Fibroblast of skin of left biceps (primary cell): ENCODE results near the gene VSIG4.
"Not testable (repeated sequence)": the region's sequence is repeated elsewhere in the genome, so short reads cannot be mapped to it uniquely, and the experiment has no call there.

ENCODE experiments used
- DNase-seq, 2 experiments: peaks; one replicate each; pipeline ENCODE4 v3.0.0-alpha.2; 2013; ENCODE audit warnings: low read depth in 2 of 2

VSIG4 gene, protein sequence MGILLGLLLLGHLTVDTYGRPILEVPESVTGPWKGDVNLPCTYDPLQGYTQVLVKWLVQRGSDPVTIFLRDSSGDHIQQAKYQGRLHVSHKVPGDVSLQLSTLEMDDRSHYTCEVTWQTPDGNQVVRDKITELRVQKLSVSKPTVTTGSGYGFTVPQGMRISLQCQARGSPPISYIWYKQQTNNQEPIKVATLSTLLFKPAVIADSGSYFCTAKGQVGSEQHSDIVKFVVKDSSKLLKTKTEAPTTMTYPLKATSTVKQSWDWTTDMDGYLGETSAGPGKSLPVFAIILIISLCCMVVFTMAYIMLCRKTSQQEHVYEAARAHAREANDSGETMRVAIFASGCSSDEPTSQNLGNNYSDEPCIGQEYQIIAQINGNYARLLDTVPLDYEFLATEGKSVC

DNA sequence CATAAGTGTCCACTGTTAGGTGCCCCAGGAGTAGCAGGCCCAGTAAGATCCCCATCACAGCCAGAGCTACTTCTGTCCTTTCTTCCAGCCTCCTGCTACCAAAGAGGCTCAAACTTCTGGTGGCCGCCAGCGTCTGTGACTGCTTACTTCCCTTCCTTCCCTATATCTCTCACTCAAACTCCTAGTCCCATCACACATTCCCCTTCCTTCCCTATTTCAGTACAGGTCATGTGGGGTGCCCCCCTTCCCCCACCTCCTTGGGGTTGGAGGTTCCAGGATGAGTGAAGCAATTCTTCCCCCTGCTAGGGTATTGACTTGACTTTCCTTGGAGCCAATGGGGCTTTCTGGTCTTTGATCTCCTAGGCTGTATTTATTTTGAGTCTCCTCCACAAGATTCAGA, at the start of gene VSIG4:
TSS of gene VSIG4 (minus strand) at position 137 of the 400 bp plus-strand sequence. CDS start at position 55, 82 bp downstream.
- no peak for DNase-seq

DNA sequence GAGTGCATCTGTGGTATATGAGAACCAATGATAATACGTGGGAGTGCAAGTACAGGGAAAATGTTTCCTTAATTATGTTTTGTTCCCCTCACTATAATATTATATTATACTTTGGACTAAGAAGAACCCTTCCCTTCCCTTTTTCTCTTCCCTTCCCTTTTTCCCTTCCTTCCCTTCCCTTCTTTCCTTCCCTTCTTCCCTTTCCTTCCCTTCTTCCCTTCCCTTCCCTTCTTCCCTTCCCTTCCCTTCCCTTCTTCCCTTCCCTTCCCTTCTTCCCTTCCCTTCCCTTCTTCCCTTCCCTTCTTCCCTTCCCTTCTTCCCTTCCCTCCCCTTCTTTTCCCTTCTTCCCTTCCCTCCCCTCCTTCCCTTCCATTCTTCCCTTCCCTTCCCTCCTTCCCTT, 36.9 kb upstream of the VSIG4 start:
- no peak for DNase-seq

DNA sequence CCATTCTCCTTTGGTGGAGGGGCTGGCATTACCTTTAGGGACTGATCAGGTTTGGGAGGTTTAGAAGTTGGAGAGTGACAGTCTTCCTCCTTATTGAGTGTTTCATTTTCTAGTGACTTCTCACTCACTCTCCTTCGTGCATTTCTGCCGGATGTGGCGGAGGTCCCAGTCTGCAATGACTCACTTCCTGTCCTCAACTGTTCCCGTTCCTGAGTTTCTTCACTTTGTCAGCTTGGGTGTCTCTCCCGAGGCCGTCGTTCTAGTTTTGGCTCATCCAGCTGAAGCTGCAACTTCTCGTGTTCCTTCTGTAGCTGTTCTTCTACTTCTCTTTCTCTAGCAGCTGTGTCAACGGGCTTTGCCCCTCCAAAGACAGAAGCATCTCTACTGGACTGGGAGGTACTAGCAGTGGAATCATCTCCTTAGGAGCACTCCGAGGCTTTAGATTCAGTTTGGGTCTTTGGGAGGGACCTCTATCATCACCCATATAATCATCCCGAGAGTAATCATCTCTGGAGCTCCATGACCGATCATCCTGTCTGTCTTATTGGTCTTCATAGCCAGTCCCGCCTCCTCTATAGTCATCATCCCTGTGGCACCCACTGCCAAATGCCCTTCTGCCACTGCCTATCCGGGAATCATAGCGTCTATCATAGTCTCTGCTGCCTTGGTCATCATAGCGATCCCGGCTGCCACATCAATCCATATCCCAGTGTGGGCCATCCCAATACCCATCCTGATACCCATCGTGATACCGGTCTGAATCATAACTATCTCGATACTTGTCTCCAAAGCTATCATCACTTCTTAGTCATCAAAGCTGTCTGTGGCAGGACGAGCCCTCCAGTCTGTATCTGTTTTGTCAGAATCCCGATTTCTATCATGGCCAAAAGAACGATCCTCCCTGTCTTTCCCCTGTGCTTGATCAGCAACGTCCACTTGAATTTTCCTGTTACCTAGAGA, 35.3 kb upstream of the VSIG4 start:
- DNase-seq, result no peak

DNA sequence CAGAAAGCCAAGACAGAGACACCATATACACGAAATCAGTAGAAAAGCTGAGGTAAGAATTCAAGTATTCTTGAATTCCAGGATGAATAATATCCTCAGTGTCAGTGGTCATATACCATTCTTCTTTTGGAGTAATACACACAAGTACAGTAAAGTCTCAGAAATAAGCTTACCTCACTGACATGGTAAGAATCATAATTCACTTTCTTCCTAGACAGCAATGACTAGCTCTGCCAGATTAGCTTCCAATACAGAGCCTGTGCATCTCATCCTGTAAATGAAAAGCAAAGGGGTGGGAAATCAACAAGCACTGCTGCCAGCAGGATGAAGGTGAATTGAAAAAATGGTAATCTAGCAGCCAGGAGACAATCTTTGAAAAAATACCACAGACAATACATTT, 31.2 kb upstream of the VSIG4 start:
- no peak for DNase-seq

DNA sequence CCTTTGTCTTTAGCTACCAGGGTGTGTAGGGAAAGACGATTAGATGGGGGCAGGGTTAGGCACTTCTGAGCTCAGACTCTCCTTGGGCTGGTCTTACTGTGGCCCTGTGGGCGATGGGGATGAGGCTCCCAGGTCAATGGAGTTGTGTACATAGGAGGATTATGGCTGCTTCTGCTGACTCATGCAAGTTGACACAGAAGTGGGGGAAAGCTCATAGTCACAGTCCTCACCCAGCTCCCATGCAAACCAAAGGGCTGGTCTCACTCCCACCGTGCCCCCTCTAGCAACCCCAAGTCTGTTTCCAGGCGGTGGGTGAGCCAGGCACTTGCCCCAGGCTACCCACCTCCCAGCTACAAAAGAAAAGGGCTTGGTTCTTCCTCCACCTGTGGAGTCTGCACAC, 24.4 kb upstream of the VSIG4 start:
- DNase-seq, result no peak

DNA sequence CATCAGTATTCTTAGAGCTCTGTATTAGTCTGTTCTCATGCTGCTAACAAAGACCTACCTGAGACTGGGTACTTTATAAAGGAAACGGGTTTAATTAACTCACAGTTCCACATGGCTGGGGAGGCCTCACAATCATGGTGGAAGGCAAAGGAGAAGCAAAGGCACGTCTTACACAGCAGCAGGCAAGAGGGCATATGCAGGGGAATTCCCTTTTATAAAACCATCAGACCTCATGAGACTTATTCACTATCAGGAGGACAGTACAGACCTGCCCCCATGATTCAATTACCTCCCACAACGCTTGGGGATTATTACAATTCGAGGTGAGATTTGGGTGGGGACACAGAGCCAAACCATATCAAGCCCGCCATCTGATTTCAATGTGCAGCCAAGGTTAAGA, 17.1 kb upstream of the VSIG4 start:
- not testable (repeated sequence) for DNase-seq

DNA sequence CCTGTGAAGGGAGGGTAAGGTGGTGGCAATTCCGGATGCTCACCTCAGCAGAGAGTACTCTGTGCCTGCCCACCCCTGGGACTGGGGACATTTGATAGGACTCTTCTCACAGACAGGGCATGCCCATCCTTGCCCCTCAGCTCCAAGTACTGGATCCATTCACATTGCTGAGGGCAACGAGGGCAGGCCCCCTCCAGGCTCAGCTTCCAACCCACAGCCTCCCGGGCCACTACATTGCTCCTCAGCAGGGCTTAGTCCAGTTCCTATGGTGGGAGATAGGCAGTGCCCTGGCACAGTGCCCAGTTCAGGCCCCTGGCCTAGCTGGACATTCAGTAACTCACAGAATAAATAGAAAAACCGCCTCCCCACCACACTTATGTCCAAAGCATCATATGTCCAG, 15.1 kb upstream of the VSIG4 start:
- DNase-seq, result no peak

DNA sequence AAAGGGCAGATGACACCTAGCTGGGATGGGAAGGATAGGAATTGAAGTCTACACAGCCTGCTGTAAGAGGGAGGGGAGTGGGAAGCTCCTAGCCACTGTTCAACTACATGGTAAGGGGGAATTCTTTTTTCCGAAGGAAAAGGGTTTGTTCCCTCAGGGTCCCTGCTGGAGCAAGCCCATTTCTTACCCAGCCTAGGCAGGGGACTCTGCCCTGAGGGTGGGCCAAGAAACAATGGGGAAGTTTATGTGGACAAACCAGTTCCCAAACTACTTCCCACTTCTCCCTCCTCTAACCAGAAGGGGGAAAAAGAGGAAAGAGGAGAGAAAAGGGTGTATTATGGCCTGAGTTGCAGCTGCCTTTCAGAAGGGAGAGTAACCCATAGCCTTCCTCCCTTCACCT, 13.5 kb upstream of the VSIG4 start:
- DNase-seq, result no peak

DNA sequence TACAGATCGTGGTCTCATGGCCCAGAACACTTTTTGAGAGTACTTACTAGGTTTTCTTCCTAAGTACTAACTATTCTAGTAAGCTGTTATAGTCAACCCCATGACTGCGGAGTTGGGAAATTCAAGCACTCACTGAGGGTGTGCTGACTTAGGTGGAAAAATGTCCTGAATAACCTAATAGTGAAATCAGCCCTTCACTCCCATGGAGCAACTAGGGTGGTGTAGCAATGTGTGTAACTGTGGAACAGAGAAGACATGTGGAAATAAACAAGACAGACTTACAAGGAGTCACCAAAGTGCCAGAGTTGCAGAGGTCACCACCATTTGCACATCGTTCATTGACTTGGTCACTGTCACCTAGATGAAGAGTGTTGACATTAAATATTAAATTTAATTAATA, 12.1 kb upstream of the VSIG4 start:
- DNase-seq, result no peak

DNA sequence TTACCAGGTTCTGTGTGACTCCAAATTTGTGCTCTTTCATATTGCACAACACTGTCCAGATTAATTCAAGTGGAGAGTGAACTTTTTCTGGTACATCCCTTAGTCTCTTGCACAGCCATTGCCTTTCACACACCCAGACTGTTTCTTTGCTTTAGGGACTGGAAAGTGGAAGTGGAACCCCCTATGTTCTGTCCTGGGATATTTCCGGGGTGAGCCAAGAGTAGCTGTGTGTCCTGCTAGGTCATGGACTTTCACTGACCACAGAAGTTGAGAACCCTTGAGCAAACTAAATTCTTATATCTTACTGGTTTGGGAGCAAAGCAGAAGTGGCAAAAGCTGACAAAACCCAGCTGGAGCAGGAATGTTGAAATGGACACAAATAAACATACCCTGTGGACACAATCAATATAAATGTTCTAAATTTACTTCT, 10.3 kb upstream of the VSIG4 start:
- DNase-seq, result no peak

DNA sequence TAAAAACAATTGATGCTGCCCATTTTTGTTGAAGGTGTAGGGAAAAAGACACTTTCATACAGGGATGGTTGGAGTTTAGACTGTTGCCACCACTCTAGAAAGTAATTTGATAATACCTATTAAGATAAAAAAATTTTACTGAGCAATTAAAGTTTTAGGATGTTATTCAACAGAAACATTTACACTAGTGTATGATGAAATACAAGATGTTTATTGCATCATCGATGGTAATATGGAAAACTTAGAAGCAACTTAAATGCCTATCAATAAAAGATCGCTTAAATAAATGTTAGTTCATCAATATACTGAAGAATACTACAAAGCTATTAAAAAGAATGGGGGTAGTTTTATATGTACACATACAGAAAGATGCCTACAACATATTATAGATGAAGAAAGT, 9.2 kb upstream of the VSIG4 start:
- DNase-seq, result no peak

DNA sequence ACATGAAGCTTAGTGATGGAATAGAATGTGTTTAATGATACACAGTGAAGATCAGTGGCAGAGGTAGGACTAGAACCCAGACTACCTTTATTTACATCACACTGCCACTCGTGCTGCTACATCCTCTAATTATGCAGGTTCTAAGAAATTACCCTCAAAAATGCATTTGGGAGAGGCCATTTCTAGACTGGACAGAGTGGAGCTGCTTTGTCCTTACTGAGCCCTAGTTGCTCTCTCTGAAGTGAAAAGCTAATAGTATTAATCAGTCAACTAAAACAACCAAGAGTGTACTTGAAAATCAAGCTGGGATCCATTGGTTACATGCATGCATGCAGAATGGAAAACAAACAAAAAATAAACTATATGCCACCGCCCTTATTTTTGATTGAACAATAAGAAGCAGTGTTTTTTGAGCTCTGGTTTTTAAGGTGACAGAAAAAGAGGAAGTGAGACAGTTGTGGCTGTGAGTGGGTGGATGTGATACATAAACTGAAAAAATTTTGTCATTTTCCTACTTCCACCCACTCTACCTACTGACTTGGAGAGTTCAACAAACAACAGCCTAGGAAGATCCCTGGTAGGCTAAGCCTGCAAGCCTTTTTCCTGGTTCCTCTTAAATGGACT, 6.8 kb upstream of the VSIG4 start:
- no peak for DNase-seq

DNA sequence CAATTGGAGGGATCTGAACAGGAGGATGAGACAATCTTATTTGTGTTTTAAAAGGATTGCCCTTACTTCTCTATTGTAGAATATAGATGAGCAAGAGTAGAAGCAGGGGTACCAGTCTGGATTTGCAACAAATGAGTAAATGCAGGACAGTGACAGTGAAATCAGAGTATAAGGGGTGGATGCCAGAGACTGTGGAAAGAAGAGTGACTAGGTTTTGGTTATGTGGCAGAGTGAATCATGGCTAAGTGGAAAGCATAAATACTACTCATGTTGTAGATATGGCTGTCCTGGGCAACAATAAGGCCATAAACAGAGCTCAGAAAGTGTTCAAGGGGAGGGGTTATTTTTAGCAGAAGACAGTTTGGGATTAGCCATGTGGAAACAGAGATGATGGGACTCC, 6.0 kb upstream of the VSIG4 start:
- DNase-seq, result no peak

DNA sequence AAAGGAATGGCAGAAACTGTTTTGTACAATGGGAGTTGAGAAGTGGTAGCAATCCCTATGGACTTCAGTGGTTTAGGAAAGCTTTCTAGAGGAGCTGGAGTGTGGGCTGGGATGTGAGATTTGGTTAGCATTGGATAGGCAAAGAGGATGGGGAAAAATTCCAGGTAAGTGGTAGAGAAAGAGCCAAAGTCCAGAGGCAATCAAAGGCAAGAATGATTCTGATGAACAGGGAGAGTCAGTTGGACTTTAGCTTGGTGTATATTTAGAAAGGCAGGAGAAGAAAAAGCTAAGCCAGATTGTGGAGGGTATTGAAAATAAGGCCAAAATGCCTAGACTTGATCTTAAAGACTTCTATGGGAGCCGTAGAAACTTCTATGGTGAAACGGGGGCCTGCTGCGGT, 3.7 kb upstream of the VSIG4 start:
- DNase-seq, result no peak

DNA sequence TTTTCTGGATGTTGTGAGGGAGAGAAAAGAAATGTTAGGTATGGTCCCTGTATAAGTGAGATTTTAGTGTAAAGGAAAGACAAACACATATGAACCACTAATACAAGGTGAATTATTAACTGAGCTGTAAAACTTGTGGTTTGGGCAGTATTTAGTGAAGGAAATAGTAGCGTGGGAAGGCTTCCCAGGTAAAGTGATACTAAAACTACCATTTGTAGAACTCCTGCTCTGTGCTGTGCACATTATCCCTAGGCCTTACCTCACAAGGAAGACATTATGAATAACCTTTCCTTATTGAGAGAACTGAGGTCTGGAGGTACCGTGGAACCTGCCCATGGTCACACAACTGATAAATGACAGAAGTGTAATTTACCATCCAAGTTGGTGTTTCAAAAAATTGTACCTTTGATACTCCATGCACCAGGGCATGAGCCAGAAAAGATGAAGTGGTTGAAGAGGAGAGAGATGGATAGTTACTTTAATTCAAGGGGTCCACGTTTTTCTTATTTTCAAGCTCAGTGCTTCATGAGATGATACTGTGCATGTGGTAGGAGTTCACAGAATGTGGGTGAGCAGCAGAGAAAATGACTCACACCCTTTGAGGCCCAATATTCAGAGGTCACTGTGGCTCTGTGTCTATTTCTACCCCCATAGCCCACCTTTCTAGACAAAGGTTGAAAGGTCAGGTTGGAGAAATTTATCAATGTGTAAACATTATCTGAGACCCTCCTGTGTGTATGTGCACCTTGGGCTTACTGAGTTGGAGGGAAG, 2.6 kb upstream of the VSIG4 start:
- DNase-seq, result no peak

DNA sequence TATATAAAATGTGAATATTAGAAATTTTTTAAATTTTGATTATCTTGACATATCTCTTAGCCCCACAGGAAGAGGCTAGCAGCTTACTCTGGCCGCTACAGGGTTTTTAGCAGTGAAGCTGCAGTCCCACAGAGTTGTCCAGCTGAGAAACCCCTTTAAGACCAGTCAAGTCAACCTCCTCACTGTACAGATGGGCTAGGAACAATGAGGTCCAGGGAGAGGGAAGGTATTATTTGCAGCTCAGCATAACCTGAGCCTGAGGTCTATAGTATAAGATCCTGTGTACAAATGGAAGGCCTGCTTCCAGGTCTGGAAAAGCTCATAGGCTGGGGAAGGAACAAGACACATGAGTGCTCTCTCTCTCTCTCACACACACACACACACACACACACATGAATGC, 1.8 kb downstream of the VSIG4 start:
- DNase-seq, result no peak

DNA sequence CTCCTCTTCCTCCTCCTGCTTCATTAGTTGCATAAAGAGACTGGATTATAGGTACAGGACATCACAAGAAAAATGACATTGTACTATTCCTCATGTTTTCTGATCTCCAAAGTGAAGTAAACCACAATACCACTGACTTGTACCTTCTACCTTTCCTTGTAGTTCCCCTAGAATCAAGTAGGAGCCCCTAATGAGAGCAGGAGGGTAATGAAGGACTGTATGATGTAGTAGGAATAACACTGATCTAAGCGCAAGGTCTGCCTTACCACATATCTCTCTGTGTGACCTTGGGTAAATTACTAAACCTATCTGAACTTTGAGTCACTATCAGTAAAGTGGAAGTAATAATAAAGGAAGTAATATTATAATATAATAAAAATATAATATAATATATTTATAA, 3.6 kb downstream of the VSIG4 start:
- no peak for DNase-seq

DNA sequence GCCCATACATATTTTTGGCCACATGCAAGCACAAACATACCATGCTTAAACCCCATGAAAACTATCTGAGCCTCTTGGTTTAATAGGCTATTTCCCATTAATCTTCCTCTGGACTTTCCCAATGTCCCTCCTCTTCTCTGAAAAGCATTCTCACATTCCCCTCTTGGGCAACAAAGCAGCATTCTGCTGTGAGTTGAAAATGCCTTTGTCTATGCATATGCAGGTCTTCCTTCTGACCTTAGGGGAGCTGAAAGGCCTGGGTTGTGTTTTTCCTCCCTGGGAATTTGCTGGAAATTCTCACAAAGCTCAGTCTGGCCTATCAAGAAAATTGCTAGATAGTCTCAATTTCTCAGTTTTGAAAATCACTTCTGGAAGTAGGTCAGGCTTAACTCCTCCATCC, 4.2 kb downstream of the VSIG4 start:
- no peak for DNase-seq

DNA sequence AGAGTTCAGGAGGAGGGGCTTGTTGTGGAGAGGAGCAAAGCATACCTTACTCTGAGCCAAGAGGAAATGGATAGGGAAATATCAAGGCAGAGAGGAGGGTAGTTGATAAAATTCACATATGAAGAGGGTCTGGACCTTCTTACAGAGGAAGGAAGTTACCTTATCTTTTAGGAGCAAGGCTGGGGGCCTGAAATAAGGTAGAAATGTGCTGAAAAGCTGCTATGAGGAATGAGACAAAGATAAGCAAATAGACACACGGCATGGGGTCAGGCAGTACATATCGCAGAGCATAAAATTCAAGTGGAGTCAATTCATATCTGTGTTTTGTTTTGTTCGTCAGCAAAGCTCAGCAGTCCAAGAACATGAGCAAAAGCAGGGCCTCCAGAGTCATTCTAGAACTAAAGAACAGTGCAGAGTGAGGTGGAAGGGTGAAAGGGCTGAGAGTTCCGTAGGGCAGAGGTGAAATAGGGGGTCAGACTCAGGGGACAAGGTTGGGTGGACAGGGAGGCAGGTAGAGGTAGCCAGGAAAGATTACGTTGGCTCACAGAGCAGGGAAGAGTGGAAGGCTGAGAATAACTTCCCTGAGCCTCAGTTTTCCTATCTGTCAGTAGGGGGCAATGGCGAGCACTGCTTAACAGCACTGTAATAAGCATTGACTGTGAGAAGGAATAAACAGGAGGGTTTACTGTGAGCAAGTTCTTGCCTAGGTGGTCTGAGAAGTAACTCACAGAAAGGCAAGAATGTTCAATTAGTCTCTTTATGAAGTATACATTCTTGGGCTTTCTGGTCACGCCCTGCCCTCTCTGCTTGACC, 9.2 kb downstream of the VSIG4 start:
- DNase-seq, result no peak

DNA sequence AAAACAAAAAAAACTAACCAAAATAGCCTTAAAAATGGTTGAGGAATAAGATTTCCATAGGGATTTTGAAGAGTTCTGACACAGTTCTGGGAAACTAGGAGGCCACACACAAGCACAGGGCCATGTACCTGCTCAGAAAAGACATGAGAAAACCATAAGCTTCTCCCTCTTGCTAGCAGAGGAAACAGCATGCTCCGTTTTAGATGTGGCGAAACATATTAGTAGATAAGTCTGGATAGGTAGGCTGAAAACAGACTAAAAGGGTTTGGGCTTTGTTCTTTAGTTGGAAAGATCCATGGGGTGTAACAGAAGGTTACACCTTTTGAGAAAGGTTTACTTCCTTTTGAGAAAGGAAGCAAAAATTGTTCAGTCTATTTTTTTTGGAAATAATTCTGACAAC, 10.9 kb downstream of the VSIG4 start:
- DNase-seq, result no peak

DNA sequence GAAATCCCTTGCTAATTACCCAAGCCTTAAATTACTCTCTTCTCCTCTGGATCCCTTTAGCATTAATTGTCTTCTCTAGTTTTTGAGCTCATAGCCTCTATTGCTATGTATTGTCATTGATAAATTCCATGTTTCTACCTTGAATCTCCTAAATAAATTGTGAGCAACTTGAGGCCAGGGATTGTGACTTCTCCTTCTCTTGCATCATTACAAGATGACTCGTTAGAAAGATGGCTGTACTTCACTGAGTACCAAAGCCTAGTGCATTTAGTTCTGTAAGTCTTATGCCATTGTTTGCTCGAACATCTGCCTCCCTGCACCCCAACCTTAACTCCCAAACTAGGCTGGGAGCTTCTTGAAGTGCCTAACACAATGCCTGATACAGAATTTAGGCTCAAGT, 15.3 kb downstream of the VSIG4 start:
- DNase-seq, result no peak
